ENCODE results near the gene BAIAP2L2.
"Not testable (repeated sequence)": the region's sequence is repeated elsewhere in the genome, so short reads cannot be mapped to it uniquely, and the experiment has no call there.

Gene BAIAP2L2

DNA sequence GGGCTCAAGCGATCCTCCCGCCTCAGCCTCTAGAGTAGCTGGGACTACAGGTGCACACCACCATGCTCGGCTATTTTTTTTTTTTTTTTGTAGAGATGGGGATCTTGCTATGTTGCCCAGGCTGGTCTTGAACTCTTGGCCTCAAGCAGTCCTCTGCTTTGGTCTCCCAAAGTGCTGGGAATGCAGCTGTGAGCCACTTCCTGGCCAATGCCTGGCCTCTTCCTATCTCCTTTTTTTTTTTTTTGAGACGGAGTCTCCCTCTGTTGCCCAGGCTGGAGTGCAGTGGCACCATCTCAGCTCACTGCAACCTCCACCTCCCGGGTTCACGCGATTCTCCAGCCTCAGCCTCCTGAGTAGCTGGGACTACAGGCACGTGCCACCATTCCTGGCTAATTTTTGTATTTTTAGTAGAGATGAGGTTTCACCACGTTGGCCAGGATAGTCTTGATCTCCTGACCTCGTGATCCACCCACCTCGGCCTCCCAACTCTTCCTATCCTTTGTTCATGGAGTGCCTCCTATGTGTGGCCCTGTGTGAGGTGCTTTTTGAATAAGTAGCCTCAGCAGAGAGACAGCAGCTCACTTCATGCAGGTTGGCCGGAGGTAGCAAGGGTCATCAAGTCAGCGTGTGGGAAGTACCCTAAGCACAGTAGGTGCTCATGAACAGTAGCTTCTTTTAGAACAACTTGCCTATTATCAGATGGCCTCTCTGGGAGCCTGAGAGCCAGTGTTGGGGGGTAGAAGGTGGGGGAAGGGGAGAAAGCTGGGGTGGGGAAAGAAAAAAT lies 72.9 kb downstream of the BAIAP2L2 start:
- DNase-seq (ENCODE audit: low spot score): not testable (repeated sequence)

DNA sequence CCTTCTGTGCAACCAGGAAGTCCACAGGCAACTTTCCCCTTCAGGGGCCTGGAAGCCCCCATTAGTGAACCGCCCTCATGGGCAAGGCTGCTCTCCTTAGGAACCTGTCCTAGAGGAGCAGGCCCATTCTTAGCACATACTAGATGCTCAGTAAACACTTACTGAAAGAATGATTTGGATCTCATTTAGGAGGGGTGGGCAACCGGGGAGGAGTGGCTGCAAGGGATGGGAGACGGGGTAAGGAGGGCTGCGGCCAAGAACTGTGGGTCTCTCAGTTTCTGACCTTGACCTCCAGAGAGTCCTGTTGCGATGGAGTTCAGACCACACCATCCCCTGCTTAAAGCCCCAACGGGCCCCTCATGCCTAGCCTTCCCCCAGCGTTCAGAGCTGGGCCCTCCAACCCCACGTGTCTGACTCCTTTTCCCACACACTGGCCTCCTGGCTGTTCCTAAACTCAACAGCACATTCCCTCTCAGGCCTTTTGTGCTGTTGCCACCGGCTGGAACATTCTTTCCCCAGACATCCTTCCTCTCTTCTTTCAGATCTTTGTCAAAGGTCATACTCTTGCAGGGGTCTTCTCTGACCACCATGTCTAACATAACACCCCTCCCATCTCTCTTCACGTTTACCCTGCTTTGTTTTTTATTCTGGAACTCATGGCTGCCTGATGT lies 74.0 kb downstream of the BAIAP2L2 start:
- no peak for DNase-seq (ENCODE audit: low spot score)

DNA sequence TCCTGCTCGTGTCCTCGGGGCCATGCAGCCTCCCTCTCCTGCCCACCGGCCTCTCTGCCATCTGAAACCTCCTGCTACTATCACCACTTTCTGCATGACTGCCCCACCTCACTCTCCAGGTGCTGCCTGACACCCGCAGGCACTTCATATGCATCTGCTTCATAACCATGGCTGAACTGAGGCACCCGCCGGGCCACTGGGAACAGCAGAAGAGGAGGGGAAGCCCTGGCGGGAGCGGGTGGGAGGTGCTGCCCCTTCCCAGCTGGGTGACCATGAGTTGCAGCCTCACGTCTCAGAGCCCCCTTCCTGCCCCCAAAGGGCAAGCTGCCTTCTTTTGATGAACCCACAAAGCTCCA lies 75.0 kb downstream of the BAIAP2L2 start:
- no peak for DNase-seq (ENCODE audit: low spot score)
